NCI-H446 treated with DMSO at 0.1 percent for 48 hours (cell line): Measurements from ENCODE around the gene SAMD4B.
A peak's percentile ranks its signal among the peaks of the same experiment; 100 is the strongest.
"Not testable (repeated sequence)": the region's sequence is repeated elsewhere in the genome, so short reads cannot be mapped to it uniquely, and the experiment has no call there.

Source experiments
- DNase-seq: peaks from one replicate; lab custom pipeline; 2025; lab: John Stamatoyannopoulos, UW

Gene SAMD4B

DNA sequence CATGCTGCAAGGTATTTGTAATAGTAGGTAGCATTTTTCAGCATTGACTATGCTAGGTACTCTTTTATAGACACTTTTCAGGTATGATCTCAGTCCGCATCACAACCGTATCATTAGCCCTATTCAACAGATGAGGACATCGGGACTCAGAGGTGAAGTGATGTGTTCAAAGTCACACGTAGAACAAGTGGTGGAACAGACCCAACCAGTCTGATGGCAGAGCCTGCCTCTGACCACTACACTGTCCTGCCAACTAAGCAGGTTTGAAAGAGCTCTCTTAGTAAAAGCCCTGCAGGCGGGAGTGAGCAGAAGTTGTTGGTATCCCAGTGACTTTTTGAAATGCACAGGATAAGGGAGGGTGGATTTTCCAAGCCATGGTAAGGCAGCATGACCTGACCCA is 28.5 kb downstream of the SAMD4B start:
- DNase-seq = no peak

GRCh38 chr19:39372047-39372802 is 30.0 kb downstream of the SAMD4B start:
- DNase-seq = no peak

- DNase-seq = no peak
Measured at GRCh38 chr19:39372941-39373340, 30.7 kb downstream of the SAMD4B start.

- no peak for DNase-seq
Measured at GRCh38 chr19:39375929-39376328, 33.7 kb downstream of the SAMD4B start.

DNA sequence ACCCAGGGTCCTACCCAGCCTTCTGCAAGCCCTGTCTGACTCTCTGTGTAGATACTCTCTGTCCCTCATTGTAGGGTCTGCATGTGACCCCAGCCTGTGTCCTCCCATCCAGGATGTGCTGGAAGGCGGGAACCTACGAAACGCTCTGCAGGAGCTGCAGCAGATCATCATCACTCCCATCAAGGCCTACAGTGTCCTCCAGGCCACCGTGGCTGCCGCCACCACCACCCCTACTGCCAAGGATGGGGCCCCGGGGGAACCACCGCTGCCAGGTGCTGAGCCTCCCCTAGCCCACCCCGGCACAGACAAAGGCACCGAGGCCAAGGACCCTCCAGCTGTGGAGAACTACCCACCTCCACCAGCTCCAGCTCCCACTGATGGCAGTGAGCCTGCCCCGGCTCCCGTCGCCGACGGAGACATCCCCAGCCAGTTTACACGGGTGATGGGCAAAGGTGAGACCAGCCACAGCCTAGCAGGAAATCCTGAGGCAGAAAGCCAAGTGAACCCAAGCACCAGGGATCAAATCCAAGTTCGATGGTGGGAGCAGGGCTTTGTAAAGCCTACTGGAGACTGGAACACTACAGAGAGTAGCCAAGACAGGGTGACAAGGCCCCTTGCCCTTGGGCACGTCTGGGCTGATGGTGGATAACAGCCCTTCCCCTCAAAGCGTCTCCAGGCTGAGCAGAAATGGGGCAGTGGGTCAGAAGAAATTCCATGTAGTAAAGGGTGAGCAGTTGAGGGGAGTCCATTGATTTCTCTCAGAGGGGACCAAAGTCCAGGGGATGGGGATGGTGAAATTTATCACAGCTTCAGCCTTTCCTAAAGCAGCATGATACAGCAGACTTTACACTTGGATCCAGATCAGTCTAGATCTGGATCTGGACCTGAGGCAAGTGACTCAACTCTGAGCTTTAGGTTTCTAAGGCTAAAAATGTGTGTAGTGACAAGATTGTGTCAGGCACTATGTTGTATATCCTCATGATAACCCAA is 35.4 kb downstream of the SAMD4B start:
- no peak for DNase-seq

DNA sequence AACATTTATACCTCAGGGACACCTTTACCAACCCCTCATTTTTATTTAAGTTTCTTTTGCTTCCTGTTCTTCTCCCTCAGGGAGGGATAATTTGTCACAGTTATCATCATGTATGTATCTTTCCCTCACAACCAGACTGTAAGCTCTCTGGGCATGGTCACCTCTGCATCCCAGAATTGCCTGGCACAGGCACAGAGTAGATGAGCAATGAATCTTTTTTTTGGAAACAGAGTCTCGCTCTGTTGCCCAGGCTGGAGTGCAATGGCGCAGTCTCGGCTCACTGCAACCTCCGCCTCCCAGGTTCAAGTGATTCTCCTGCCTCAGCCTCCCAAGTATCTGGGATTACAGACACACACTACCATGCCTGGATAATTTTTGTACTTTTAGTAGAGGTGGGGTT is 37.1 kb downstream of the SAMD4B start:
- DNase-seq = not testable (repeated sequence)

GRCh38 chr19:39379865-39380396 is 37.7 kb downstream of the SAMD4B start:
- no peak for DNase-seq

GRCh38 chr19:39380521-39381502 is 38.6 kb downstream of the SAMD4B start:
- no peak for DNase-seq

GRCh38 chr19:39381910-39382611 is 39.8 kb downstream of the SAMD4B start:
- DNase-seq = no peak

- no peak for DNase-seq
Measured at GRCh38 chr19:39382991-39383828, 41.0 kb downstream of the SAMD4B start.

DNA sequence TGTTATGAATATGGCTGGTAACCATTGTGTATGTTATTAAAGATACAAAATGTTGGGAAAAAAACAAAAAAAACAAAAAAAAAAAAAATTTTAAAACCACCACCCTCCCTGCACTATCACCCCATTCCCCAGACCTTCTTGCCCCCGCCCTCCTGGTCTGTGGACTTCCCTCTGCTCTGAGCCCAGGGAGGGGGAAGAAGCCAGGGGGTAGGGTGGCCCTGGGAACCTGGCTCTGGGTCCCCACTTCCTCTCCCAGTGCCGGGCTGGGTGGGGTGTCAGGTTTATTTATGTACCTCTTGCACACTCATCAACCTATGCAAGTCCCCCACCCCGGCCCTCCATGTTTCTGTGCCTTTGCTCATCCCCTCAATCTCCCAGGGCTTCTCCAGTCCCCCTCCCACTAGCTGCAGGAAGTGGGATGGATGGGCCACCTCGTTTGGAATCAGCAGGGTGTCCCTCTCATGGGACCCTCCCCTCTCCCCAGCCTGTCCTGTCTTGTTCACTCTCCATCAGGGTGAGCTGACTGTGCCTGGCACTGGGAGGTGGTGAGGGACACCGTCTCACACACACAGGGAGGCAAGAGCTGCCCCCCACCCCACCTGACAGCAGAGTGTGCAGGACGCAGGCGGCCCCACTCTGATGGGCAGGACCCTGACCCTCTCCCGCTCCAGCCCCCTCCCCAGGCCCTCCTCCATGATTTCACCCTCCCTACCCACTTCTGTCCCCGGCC is 42.8 kb downstream of the SAMD4B start:
- no peak for DNase-seq

DNA sequence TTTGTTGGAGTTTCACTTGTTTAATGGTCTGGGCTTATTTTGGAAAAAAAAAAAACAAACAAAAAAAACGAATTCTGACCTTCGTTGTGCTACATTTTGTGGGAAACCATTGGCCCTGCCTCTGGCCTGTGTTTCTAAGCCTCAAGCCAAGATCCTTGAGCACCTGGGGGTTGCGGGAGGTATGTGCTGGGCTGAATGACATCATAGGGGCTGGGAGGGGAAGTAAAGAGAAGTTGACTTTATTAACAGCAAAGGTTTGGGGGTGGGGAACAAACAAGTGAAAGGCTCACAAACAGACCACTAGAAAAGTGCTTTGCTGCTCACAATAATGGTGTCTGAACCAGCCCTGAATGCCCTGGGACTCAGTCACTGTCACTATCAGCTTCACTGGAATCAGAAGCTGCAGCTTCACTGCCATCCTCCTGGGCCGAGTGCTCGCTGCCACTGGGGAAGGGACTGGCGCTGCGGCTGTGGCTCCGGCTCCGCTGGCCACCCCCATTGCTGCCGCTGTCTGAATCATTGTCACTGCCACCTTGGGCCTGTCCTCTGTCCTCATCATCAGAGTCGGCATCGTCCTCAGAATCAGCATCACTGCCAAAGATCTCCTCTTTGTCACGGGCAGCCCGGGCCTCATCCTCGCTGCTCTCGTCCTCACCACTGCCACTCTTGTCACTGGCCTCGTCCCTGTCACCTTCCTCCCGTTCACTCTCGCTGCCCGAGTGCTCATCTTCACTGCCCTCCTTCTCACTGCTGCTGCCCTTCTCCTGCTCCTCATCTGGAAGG is 43.6 kb downstream of the SAMD4B start:
- DNase-seq = no peak

DNA sequence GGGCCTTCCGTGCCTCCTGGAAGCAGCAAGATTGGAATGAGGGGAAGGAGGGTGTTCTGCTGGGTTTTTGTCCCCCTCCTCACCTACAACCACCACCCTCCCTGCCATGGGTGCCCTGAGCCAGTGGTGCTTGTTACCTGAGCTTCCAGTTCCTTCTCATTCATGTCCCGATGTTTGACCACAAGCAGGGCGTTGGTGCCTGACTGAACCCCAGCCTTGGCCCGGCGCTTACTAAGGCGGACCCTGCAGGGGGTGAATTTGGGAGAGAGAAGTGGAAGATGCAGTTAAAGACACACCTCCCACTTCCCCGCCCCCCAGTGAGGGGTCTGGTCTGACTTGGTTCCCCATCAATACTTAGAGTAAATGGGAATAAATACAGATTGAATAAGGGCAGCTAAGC is 44.3 kb downstream of the SAMD4B start:
- no peak for DNase-seq

DNA sequence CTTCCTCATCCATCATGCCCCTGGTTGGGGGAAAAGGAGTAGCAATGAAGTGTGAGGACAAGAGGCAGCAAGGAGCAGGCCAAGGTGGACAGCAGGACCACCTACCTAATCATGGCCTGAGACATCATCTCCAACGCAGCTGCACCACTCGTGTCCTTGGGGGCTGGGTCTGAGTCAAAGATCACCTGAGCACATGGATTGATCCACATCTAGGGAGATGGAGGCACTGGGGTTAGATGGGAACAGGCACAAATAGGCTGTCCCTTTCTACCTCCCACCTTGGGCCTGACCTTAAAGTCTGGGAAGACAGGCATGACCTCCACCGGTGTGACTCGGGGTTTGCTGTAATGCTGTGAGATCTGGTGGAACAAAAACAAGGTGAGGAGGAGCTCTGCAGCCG is 46.4 kb downstream of the SAMD4B start:
- no peak for DNase-seq

- no peak for DNase-seq
Measured at GRCh38 chr19:39389631-39390414, 47.6 kb downstream of the SAMD4B start.

- DNase-seq = no peak
Measured at GRCh38 chr19:39390451-39390750, 48.2 kb downstream of the SAMD4B start.

DNA sequence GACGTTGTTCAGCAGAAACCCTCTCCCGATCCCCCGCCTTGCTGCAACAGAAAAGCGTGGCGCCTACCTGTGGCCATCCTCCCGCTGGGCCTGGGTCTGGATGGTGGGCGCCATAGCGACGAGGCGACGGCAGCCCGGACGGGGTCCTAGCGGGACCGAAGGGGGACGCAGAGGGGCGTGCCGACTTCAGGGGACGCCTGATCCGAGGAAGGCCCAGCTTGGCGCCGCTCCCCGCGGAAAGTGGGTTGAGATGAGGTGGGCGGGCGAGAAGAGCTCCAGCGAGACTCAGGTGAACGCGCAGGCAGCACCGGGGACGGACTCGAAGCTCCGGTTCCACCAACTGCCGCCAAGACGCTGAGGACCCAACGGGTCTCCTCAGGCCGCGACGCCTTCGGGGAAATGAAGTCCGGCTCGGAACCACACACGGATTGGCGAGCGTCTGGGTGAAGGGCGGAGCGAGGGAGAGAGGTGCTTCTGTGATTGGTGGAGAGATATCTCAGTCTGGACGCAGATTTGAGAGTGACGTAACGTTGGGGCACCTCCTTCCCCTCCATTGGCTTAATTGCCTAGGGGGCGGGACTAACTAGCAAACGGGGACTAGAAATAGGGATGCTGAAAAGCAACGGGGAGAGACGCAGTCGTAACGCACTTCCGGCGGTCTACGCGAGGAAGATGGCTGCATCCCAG is 48.7 kb downstream of the SAMD4B start, which contains the start of the genes MED29 and PAF1:
Gene MED29 (plus strand): TSS at position 628 of the 687 bp plus-strand sequence. CDS start 45 bp downstream, at position 673.
Gene PAF1 (minus strand): TSS at position 356 of the 687 bp plus-strand sequence. CDS start 242 bp downstream, at position 114.
- DNase-seq = peak; percentile 99
